ENCODE data around the gene STARD3. TPM values are rescaled to one million over a fixed set of nuclear protein-coding genes. Genes with fewer than 3 reads are reported as not detected.
A peak's percentile ranks its signal among the peaks of the same experiment; 100 is the strongest.

Gene STARD3
- total and polyA plus RNA-seq, 2 of the 13 experiments (the other 11 are each of a cell fraction or from before 2014, with no cell fraction given): 34.6 to 100 TPM

- TF ChIP-seq ZNF142 (CRISPR knock-in tag; IDR thresholded peaks at IDR 0.05) (peak; percentile 78; the same call in 1 of the 2 replicates), HMGXB4 (CRISPR knock-in tag; IDR thresholded peaks at IDR 0.05; ENCODE audit: borderline replicate concordance in 1 of 2, low read depth in 1 of 2) (peak; percentile 97 to 99), SMARCE1 (IDR thresholded peaks at IDR 0.05; ENCODE audit: borderline replicate concordance) (no peak), ZNF607 (CRISPR knock-in tag; IDR thresholded peaks at IDR 0.05; ENCODE audit: borderline replicate concordance) (peak; percentile 79; the same call in 1 of the 2 replicates), ZNF761 (CRISPR knock-in tag; conservative IDR thresholded peaks at IDR 0.05) (peak; percentile 86; the same call in 1 of the 2 replicates), EP300 (IDR thresholded peaks at IDR 0.05; ENCODE audit: low read depth in 2 of 2, low read length in 2 of 2) (no peak), EP300 (CRISPR knock-in tag; IDR thresholded peaks at IDR 0.05; ENCODE audit: borderline replicate concordance) (no peak; the same call in 1 of the 2 replicates), MYPOP (CRISPR knock-in tag; IDR thresholded peaks at IDR 0.05) (peak; percentile 98), ZUFSP (CRISPR knock-in tag; IDR thresholded peaks at IDR 0.05; ENCODE audit: borderline replicate concordance) (no peak), KLF15 (CRISPR knock-in tag; IDR thresholded peaks at IDR 0.05; ENCODE audit: borderline replicate concordance) (no peak), ZNF644 (CRISPR knock-in tag; IDR thresholded peaks at IDR 0.05; ENCODE audit: low read depth) (no peak), ZNF225 (CRISPR knock-in tag; IDR thresholded peaks at IDR 0.05) (peak; percentile 94), EEA1 (CRISPR knock-in tag; IDR thresholded peaks at IDR 0.05; ENCODE audit: borderline replicate concordance) (no peak; the same call in 1 of the 2 replicates), ZNF232 (CRISPR knock-in tag; IDR thresholded peaks at IDR 0.05; ENCODE audit: borderline replicate concordance) (0 out of 2 replicates have a peak, but pooled peaks have one; percentile 44), IRX3 (CRISPR knock-in tag; IDR thresholded peaks at IDR 0.05; ENCODE audit: borderline replicate concordance, low read depth) (no peak)
Observed at GRCh38 chr17:39667945-39668924, 31.3 kb downstream of the STARD3 start, which contains the start of gene PNMT (continued).

Measured in HepG2 (cell line).